GM10266 (cell line): ENCODE measurements around the gene MYO9A.

Source experiments
- DNase-seq: peaks from one replicate; pipeline ENCODE4 v3.0.0; 2012; ENCODE audit errors: extremely low spot score
- CTCF ChIP-seq: IDR thresholded peaks from 2 replicates; pipeline ENCODE4 v1.5.1; 2012; ENCODE audit warnings: mild to moderate bottlenecking, low read depth; ENCODE audit not compliant: control insufficient read depth, insufficient read depth; ENCODE audit errors: missing control alignments

The MYO9A gene

GRCh38 chr15:72092006-72092405, 25.9 kb downstream of the MYO9A start:
- no peak for DNase-seq
- no peak for TF ChIP-seq CTCF

- no peak for DNase-seq
These were observed 30.9 kb downstream of the MYO9A start for GRCh38 chr15:72086920-72087648.

GRCh38 chr15:72086010-72086697, 31.8 kb downstream of the MYO9A start:
- no peak for TF ChIP-seq CTCF
- no peak for DNase-seq

More at GRCh38 chr15:72086920-72087648, 30.9 kb downstream of the MYO9A start:
- no peak for TF ChIP-seq CTCF

GRCh38 chr15:72082176-72082575, 35.8 kb downstream of the MYO9A start:
- TF ChIP-seq CTCF = no peak
- no peak for DNase-seq

- peak; percentile 26 for DNase-seq
- TF ChIP-seq CTCF = no peak
These were observed 39.1 kb downstream of the MYO9A start for GRCh38 chr15:72078887-72079286.

- no peak for DNase-seq
- no peak for TF ChIP-seq CTCF
These were observed 40.0 kb downstream of the MYO9A start for GRCh38 chr15:72077950-72078349.
